Brain microvascular endothelial cell (primary cell): ENCODE results near the gene GLRA1.
A peak's percentile ranks its signal among the peaks of the same experiment; 100 is the strongest.

Experiments used
- DNase-seq: peaks from one replicate; pipeline ENCODE4 v3.0.0-alpha.2; 2020
- H3K27ac ChIP-seq: fragments of 250-450 bp; sonication (Bioruptor Pico); 2 replicates; pipeline ENCODE4 v1.5.1; 2020; ENCODE audit warnings: mild to moderate bottlenecking, moderate library complexity
- H3K27me3 ChIP-seq: fragments of 250-450 bp; sonication (Bioruptor Pico); replicated peaks from 2 replicates; pipeline ENCODE4 v1.5.1; 2020; ENCODE audit warnings: mild to moderate bottlenecking
- H3K36me3 ChIP-seq: fragments of 250-450 bp; sonication (Bioruptor Pico); replicated peaks from 2 replicates; pipeline ENCODE4 v1.5.1; 2020; ENCODE audit warnings: mild to moderate bottlenecking
- H3K4me3 ChIP-seq: 2 replicates; pipeline ENCODE4 v1.5.1; 2011; ENCODE audit warnings: low read depth, mild to moderate bottlenecking, control low read depth, low read length, moderate library complexity
- CTCF ChIP-seq: IDR thresholded peaks from 2 replicates; pipeline ENCODE4 v1.5.1; 2011; ENCODE audit warnings: low read depth, mild to moderate bottlenecking, moderate library complexity, low read length, control low read depth, inconsistent platforms; ENCODE audit errors: missing control alignments
- in situ Hi-C: cut with HindIII; loops from 2 replicates; pipeline ENCODE4 v1.10.0; 2017; ENCODE audit warnings: low sequenced_read_pairs, low pct_ligation_motif_present

GLRA1 gene

GRCh38 chr5:151812757-151813309 lies 111.8 kb downstream of the GLRA1 start:
- no peak for TF ChIP-seq CTCF
- Histone ChIP-seq H3K36me3 (peaks cover 40% of the 10 kb centered on the region), H3K27ac (no peak overlapping the region), H3K27me3 (no peaks in the 10 kb centered on the region), H3K4me3 (no peak overlapping the region)
- peak; percentile 22 for DNase-seq
- in situ Hi-C loops, result no loop called here

- Histone ChIP-seq H3K4me3 (no peak overlapping the region), H3K27me3 (no peaks in the 10 kb centered on the region), H3K27ac (no peak overlapping the region), H3K36me3 (peaks cover 44% of the 10 kb centered on the region)
- peak; percentile 32 for DNase-seq
- TF ChIP-seq CTCF, result no peak
- in situ Hi-C loops, result no loop called here
These were observed 112.9 kb downstream of the GLRA1 start for GRCh38 chr5:151811593-151812321.

GRCh38 chr5:151810897-151811296 lies 113.8 kb downstream of the GLRA1 start:
- Histone ChIP-seq H3K36me3 (peaks cover 45% of the 10 kb centered on the region), H3K27ac (peak overlapping the region; percentile 33)
- in situ Hi-C loops, result no loop called here

GRCh38 chr5:151810449-151810848 lies 114.2 kb downstream of the GLRA1 start:
- in situ Hi-C loops, result no loop called here
- H3K27ac ChIP-seq, result peak overlapping the region; percentile 33
- H3K27me3 ChIP-seq, result no peaks in the 10 kb centered on the region
- TF ChIP-seq CTCF, result no peak
- H3K4me3 ChIP-seq, result no peak overlapping the region
- no peak for DNase-seq
- H3K36me3 ChIP-seq, result peaks cover 48% of the 10 kb centered on the region

More at GRCh38 chr5:151810897-151811296, 113.8 kb downstream of the GLRA1 start:
- no peaks in the 10 kb centered on the region for H3K27me3 ChIP-seq
- H3K4me3 ChIP-seq, result no peak overlapping the region
- DNase-seq, result no peak
- no peak for TF ChIP-seq CTCF

- in situ Hi-C loops, result no loop called here
- Histone ChIP-seq H3K4me3 (no peak overlapping the region), H3K27ac (no peak overlapping the region), H3K36me3 (peaks cover 49% of the 10 kb centered on the region), H3K27me3 (no peaks in the 10 kb centered on the region)
- TF ChIP-seq CTCF, result no peak
- no peak for DNase-seq
These were observed 116.0 kb downstream of the GLRA1 start for GRCh38 chr5:151808451-151809169.
